ENCODE measurements around the gene TBR1.

GRCh38 chr2:161445097-161445496 lies 29.0 kb downstream of the TBR1 start:
- TF ChIP-seq CTCF (IDR thresholded peaks at IDR 0.05; ENCODE audit: low read depth, low read length) (no peak), EZH2phosphoT487 (IDR thresholded peaks at IDR 0.05; ENCODE audit: low read depth) (no peak)
